HFF-Myc (cell line): ENCODE measurements around the gene CYRIA.

Source experiments
- DNase-seq: peaks from one replicate; pipeline ENCODE4 v3.0.0-alpha.2; 2011; ENCODE audit warnings: low read depth; ENCODE audit errors: extremely low read depth
- H3K4me3 ChIP-seq: replicated peaks from 2 replicates; pipeline ENCODE4 v1.5.1; 2011; ENCODE audit warnings: low read depth, mild to moderate bottlenecking, control low read depth, low read length
- TF ChIP-seq, protein P1 (sequence below): IDR thresholded peaks from 2 replicates; pipeline ENCODE4 v1.5.1; 2012; ENCODE audit warnings: mild to moderate bottlenecking, low read depth, low read length, control low read depth; ENCODE audit errors: missing control alignments

CYRIA gene

GRCh38 chr2:16658076-16658739 lies 7.4 kb downstream of the CYRIA start:
- TF ChIP-seq, protein P1, sequence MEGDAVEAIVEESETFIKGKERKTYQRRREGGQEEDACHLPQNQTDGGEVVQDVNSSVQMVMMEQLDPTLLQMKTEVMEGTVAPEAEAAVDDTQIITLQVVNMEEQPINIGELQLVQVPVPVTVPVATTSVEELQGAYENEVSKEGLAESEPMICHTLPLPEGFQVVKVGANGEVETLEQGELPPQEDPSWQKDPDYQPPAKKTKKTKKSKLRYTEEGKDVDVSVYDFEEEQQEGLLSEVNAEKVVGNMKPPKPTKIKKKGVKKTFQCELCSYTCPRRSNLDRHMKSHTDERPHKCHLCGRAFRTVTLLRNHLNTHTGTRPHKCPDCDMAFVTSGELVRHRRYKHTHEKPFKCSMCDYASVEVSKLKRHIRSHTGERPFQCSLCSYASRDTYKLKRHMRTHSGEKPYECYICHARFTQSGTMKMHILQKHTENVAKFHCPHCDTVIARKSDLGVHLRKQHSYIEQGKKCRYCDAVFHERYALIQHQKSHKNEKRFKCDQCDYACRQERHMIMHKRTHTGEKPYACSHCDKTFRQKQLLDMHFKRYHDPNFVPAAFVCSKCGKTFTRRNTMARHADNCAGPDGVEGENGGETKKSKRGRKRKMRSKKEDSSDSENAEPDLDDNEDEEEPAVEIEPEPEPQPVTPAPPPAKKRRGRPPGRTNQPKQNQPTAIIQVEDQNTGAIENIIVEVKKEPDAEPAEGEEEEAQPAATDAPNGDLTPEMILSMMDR: no peak

GRCh38 chr2:16657671-16658070 lies 8.0 kb downstream of the CYRIA start:
- TF ChIP-seq, protein P1: no peak
- H3K4me3 ChIP-seq: no peak overlapping the region
- no peak for DNase-seq

More at GRCh38 chr2:16658076-16658739, 7.4 kb downstream of the CYRIA start:
- H3K4me3 ChIP-seq: no peak overlapping the region
- DNase-seq: no peak

DNA sequence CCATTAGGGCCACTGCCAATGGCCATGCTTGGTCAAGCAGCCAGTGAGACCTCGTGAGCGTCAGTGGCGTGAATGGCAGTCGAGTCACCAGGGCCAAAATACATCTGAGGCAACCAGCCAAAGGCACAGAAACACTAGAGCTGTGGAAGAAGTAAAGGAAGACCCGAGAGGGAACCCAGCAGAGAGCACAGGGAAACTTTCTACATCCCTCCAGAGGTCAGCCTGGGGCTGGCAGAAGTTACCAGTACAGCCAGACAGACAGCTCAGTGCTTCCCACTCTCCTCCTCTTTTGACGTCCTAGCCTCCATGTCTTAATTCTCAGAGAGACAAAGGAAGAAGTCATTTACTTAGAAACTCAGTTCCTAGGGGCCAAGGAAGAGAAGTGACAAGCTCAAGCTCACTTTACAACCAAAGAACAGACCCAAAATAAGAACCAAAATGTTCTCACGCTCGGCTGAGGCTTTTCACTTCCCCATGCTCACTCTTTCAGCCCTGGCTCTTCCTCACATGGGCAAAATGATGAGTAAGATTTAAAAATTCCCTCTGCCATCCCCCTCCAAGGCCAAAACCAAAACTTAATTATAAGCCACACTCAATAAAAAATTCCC lies 8.7 kb downstream of the CYRIA start:
- no peak for DNase-seq
- no peak overlapping the region for H3K4me3 ChIP-seq

GRCh38 chr2:16655905-16656642 lies 9.6 kb downstream of the CYRIA start:
- no peak for DNase-seq
- no peak overlapping the region for H3K4me3 ChIP-seq
- TF ChIP-seq, protein P1: no peak

More for the DNA sequence above, 8.7 kb downstream of the CYRIA start:
- TF ChIP-seq, protein P1: no peak

DNA sequence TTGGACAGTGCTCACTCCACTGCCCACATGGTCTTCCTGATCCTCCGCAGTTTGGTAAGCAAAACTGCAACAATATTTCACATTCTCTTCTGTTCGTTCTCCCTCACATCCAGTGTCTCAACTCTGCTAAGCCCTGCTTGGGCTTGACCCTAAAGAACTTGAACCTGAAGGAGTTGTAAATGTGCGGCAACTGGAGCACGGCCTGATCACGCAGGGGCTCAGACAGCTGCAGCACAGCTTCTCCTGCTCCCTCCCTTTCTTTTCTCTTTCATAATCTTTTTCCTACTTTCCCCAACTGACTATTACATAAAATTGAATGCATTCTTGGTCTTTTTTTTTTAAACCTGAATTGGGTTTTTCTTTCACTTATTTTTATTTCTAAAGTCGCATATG lies 10.2 kb downstream of the CYRIA start:
- no peak overlapping the region for H3K4me3 ChIP-seq
- no peak for DNase-seq
- TF ChIP-seq, protein P1: no peak

- TF ChIP-seq, protein P1: no peak
- no peak for DNase-seq
- no peak overlapping the region for H3K4me3 ChIP-seq
These were observed 10.7 kb downstream of the CYRIA start for GRCh38 chr2:16654833-16655444.
